UCSD-AML1 (cell line): ENCODE data around the gene UBE2G2.
A peak's percentile ranks its signal among the peaks of the same experiment; 100 is the strongest.

Source experiments
- DNase-seq: peaks from one replicate; lab custom pipeline; 2025; ENCODE audit not compliant: unreplicated experiment; lab: John Stamatoyannopoulos, UW

The UBE2G2 gene

DNA sequence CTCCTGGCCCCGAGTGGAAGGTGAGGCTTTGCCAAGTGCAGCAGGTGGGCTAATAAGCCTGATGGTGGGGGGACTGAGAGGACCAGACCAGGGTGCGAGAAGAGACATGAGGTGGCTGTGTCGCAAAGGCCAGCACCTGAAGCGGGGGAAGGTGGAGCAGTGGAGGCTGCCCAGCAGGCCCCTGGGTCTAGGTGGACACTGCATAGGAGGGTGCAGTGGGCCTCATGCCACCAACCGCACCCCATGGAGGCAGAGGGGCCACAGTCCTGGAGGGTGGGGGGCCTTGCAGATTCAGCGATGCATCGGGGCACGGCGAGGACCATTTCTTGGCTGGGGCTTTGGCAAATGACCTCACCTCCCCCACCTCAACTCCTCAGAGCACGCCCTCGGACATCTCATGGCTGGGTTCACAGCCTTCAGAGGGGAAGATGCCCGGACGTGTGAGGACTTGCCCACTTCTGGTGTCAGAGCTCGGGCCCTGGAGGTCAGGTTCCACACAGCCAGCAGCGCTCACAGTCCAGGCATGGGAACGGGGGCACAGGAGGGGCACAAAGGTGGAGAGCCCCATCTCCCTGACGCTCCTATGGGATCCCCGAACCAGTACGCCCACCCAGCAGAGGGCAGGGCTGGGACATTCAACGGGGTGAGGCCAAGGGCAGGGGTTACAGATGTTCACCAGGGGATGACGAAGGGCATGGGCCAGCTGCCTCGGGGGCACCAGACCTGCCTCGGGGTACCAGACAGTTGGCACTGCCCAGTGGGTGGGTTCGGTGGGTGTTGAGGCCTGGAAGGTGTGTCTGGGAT lies 35.4 kb downstream of the UBE2G2 start:
- DNase-seq, result no peak

GRCh38 chr21:44765231-44766013 lies 36.2 kb downstream of the UBE2G2 start:
- peak; percentile 41 for DNase-seq

- no peak for DNase-seq
Observed at GRCh38 chr21:44764319-44765230, 37.0 kb downstream of the UBE2G2 start.

GRCh38 chr21:44763451-44764318 lies 37.9 kb downstream of the UBE2G2 start:
- DNase-seq, result no peak

DNA sequence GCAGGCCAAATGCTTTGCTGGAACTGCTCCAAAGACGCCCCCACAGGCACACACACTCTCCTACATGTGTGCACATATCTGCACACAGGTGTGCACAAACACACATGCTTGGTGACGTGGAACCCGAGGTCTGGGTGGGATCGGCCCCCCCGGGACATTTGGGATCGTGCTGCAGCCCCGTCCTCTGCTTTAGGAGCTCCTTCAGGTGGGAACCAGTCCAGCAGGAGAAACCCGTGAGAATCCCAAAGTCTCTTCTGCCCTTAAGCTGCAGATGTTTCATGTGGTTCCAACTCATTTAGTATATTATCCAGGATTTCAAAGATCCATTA lies 38.6 kb downstream of the UBE2G2 start:
- DNase-seq, result no peak

- no peak for DNase-seq
Observed at GRCh38 chr21:44762221-44763049, 39.2 kb downstream of the UBE2G2 start.

- no peak for DNase-seq
Observed at GRCh38 chr21:44761747-44762208, 39.8 kb downstream of the UBE2G2 start.

DNA sequence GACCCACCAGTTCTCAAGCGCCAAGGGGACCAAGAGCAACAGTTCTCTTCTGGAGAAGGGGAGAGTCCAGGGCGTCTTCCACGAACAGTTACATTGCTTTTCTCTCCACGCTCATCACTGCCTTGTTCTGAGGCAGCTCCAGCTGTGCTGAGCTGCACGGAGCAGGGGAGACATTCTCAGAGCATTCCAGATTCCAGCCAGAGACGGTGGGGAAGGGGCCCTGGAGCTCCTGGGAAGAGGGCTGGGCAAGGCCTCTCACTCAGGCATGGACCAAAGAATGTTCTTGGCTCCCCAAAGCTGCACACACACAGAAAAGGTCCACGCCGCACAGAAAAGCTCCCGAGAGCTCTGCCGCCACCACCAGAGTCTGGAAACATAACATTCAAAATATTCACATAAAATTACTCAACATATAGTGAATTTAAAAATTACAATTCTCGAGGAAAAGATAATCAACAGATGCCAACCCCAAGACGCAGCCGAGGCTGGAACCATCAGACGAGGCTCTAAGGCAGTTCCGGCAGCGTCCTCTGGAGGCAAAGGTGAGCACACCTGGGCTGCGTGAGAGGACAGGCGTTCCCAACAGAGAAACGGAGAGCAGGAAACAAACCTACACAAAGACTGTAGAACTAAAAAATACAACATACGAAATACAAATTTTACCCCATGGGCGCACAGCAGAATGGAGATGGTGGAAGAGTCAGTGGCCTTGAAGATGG lies 40.5 kb downstream of the UBE2G2 start:
- DNase-seq, result no peak

DNA sequence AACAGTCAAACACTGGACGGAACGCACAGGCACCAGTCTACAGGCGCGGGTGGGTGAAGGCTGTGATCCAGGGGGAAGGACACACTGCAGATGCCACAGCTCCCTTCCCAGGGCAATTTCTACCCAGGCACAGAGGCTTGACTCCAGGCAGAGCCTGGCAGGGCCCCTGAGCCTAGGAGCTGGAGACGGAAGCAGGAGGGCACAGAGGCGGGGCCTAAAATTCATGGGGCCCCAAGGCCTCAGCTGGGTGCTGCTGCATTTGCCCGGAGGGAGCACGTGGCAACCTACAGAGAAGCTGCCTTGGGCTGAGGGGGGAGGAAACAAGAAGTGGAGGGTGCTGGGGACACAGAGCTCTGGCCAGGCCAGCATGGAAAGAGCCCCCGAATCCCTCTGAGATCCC lies 41.2 kb downstream of the UBE2G2 start:
- no peak for DNase-seq

DNA sequence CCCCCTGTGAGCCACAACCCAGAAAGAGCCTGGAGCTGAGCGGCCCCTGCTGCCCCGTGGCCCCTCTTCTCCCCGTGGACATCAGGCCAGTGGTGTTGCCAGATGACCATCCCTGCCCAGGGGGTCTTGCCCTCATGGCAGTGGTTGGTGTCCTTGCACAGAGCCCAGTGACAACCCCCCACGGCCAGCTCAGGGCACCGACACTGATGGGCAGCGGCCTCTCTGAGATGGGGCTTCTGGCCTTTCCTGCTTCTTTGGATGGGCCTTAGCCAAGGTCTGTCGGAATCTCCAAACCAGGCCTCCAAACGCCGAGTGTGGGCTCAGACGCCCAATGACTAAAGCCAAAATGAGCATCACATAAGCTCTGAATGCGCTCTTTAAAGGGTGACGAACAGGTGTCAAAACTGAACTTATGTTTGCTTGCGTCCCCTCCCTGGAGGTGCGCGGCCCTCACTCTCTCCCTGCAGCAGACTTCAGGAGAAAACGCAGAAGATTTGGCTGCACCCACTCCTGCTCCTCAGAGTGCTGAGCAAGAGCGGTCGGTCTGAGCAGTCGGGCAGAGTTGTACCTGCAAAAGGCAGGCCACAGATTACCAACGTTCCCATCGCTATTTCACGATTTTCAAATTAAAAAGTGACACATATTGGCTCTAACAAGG lies 41.9 kb downstream of the UBE2G2 start:
- DNase-seq, result no peak

DNA sequence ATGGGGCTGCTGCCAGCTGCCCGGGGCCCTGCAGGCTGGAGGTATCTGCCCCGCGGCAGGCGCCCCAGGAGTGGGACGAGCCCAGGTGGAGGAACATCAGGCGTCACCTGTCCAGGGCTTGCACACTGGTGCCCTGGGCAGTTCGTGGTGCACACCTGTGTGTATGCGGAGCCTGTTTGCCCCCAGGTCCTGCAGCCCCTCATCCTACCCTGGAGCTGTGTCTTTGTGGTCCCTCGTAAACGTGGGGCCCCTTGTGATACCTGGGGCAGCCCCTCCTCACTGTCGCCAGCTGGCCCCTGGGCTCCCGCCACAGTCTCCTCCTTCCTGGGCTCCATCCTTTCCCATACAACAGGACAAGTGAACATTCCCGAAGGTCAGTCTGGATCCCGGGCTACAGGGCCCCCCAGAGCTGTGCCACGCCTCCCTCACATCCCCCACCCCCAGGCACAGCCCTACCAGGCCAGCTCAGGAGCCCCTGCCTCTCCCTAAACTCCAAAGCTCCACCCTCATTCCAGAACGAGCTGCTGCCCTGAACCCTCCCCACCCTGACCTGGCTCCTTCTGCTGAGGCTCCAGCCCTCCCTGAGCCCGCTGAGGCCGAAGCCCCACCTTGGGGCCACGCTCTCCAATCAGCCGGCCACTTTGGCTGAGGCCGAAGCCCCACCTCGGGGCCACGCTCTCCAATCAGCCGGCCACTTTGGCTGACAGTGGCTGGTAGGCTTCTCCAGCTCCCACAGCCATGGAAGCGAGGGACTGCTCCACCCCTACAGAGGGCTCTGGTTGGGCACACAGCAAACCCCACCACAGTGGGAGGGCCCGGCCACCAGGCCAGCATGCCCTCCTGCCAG lies 42.6 kb downstream of the UBE2G2 start:
- no peak for DNase-seq

DNA sequence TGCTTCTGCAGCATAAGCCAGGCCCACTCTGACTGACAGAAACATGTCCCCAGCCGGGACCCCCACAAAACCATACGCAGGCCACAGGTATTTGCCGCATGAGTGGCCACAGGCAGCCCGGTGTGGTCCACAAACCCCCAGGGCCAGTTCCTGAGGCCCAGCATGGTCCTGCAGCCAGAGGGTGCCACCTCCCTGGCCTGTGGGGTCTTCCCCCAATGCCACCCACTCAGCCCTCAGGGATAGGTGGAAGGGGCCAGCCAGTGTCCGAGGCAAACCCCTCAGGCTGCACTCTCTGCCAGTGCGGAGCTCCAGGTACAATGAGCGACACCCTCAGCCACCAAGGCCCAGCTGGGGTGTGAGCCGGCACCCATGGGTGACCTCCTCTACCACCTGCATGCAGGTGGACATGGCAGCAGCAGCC lies 43.5 kb downstream of the UBE2G2 start:
- no peak for DNase-seq

DNA sequence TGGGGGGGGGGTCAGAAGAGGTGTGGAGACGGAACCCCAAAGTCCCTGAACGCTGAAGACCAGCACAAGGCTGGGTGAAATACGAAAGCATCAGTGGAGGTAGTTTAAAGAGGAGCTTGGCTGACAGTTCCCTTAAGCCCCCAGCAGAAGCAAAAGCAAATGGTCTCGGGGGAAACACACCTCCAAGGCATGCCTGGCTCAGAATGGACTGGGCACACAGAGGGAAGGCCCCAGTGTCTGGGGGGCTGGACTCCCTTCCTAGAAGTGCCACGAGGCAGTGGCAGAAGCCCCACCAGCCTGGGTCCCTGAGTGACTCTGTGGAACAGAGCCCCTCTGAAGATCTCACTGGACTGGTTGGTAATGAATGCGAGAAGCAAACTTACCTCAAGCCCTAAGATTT lies 43.9 kb downstream of the UBE2G2 start:
- DNase-seq, result no peak

GRCh38 chr21:44756423-44757185 lies 45.0 kb downstream of the UBE2G2 start:
- DNase-seq, result no peak

- peak; percentile 62 for DNase-seq
Observed at GRCh38 chr21:44755227-44755626, 46.4 kb downstream of the UBE2G2 start.

DNA sequence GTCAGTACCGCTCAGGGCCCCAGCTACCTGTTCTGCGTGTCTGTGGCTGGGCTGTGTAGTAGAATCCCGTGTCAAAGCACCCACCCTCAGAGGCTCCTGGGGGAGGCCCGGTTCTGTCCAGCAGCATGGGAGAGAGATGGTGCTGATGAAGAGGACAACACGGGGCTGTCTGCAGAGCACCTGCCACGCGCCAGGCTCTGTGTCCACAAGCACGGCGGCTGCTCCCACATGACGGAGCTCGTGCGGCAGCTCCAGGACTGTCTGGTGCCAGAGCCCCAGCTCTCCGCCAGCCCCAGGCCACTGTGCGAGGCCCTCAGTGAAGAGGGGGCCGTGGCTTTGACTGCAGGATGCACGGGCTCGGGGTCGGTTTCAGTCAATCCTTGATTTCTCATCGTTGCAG lies 48.3 kb downstream of the UBE2G2 start:
- no peak for DNase-seq
